GM18870 (cell line): Measurements from ENCODE around the gene MTCH1.
A peak's percentile ranks its signal among the peaks of the same experiment; 100 is the strongest.

Source experiments
- ATAC-seq: cut with Tn5 transposase; IDR thresholded peaks from one replicate; pipeline ENCODE4 v1.9.1; 2021; ENCODE audit warnings: moderate library complexity; ENCODE audit not compliant: unreplicated experiment

The MTCH1 gene

DNA sequence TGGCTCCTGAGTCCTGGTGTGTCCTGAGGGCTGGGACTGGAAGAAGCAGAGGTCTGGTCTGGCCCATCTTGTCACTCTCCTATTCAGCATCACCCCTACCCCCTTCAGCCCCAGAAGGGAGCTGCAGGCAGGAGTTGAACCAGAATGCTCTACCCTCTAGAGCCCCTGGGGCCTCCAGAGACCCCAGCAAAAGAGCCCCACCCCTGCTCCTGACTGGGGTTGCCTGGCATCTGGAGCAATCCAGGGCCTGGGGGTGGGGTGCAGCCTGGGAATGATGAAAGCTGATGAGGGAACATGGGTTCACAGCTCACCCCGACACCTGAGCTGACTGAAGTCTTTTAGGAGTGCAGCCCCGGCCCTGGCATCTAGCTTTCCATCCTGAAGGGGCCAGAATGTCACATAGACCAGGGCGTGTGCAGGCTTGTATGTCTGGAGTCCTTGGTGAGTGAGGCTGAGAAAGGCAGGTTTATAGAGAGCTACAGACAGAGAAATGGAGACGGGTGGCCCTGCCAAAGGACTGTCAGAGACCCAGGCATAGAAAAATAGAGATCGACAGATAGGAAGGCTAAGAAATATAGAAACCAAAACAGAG is 31.7 kb upstream of the MTCH1 start:
- no peak for ATAC-seq

DNA sequence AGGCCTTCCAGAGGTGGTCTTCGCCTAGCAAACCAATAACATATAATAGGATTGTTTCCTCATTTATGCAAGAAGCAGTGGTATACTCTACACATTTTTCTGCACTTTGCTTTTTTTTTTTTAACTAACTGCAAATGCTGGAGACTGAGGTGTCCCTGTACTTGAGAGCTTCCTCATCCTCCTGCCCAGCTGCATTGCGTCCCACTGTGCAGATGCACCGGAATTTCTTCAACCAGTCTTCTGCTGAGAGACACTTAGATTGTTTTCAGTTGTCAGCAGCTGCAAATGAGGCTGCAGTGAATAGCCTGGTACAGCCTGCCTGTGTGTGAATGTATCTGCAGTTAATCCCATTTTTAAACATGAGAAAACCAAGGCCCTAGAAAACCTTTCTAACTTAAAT is 31.0 kb upstream of the MTCH1 start:
- no peak for ATAC-seq

- ATAC-seq = no peak
Observed at GRCh38 chr6:37015532-37015931, 29.5 kb upstream of the MTCH1 start.

- ATAC-seq = no peak
Observed at GRCh38 chr6:37014667-37015066, 28.7 kb upstream of the MTCH1 start.

DNA sequence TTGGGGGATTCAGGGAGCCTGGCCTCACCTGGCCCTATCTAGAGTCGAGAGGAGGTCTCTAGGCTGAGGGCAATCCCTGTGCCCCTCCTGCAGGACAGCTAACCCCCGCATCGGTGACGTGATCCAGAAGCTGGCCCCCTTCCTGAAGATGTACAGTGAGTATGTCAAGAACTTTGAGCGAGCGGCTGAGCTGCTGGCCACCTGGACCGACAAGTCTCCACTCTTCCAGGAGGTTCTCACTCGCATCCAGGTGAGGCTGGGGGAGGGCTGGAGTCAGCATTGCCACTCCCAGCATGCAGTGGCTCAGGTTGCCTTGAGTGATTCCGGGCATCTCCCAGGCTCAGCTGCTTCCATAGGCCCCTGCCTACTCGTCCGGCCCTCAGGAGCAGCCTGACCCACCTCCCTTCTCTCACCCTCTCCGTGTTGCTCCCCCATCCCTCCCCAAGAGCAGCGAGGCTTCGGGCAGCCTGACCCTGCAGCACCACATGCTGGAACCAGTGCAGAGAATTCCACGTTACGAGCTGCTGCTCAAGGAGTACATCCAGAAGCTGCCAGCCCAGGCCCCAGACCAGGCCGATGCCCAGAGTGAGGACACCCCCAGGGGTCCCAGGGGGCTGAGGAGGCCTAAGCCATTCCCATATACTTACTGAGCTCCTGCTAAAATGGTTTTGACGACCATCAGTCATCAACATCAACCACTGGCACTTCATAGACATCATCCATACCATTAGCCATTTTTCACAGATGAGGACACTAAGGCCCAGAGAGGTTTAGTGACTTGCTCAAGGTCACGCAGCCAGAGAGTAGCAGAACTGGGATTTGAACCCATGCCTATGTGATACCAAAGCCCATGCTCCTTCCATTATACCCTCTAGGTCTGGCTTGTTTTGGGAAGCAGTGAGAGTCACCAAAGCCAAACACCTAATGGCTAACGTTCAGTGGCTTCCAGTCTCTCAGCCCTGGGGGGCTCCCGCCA is 27.8 kb upstream of the MTCH1 start:
- ATAC-seq = no peak

DNA sequence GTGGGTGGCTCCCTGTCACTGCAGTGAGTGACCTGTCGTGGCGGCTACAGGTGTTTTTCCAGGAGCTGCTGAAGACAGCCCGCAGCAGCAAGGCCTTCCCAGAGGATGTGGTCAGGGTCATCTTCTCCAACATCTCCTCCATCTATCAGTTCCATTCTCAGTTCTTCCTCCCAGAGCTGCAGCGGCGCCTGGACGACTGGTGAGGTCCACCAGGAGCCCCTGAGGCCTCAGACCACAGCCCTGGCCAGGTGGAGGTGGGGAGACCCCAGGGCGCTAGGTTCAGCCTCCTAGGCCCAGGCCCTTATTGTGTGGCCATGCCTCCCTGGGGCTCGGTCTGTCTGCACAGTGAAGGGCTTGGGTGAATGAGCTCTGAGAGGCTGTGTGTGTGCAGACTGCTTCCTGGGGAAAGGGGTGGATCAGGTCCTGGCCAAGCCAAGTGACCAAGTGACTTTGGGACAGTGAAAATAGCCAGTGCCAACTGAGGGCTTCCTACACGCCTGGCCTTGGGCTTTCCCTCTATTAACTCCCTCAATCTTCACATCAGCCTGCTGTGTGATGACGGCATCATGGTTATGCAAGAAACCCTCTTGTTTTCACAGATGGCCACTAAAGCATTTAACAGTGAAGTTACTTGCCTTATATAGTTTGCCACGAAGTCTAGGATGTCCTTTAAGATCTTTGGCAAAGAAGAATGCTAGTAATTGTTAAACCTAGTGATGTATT is 25.8 kb upstream of the MTCH1 start:
- no peak for ATAC-seq

DNA sequence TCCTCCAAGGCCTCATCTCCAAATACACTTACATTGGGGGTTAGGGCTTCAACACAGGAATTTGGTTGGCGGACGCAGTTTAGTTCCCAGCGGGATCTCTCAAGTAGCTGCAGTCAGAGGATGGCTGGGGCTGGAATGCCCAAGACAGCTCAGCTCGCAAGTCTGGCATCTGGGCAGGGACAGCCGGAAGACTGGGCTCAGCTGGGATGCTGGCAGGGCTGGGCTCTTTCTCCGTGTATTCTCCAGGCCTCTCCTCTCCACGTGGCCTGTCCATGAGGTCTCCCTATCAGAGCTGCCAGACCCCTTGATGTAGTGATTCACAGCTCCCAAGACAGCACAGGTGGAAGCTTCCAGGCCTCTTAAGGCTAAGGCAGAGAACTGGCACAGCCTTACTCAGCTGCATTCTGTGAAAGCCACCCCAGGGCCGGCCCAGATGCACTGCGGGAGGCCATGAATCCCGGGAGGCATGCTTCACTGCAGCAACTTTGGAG is 24.5 kb upstream of the MTCH1 start:
- ATAC-seq = no peak

- no peak for ATAC-seq
Observed at GRCh38 chr6:37008484-37009465, 22.8 kb upstream of the MTCH1 start.

GRCh38 chr6:37007340-37008043 is 21.5 kb upstream of the MTCH1 start:
- no peak for ATAC-seq

GRCh38 chr6:37006793-37007339 is 20.9 kb upstream of the MTCH1 start:
- no peak for ATAC-seq

- peak; percentile 9 for ATAC-seq
Observed at GRCh38 chr6:37005827-37006567, 20.0 kb upstream of the MTCH1 start.

- ATAC-seq = peak; percentile 40
Observed at GRCh38 chr6:37005061-37005810, 19.2 kb upstream of the MTCH1 start, which contains the start of gene FGD2. Gene FGD2, plus strand, starts transcription at chr6:37005655. Its CDS starts 163 bp downstream, at chr6:37005818.

DNA sequence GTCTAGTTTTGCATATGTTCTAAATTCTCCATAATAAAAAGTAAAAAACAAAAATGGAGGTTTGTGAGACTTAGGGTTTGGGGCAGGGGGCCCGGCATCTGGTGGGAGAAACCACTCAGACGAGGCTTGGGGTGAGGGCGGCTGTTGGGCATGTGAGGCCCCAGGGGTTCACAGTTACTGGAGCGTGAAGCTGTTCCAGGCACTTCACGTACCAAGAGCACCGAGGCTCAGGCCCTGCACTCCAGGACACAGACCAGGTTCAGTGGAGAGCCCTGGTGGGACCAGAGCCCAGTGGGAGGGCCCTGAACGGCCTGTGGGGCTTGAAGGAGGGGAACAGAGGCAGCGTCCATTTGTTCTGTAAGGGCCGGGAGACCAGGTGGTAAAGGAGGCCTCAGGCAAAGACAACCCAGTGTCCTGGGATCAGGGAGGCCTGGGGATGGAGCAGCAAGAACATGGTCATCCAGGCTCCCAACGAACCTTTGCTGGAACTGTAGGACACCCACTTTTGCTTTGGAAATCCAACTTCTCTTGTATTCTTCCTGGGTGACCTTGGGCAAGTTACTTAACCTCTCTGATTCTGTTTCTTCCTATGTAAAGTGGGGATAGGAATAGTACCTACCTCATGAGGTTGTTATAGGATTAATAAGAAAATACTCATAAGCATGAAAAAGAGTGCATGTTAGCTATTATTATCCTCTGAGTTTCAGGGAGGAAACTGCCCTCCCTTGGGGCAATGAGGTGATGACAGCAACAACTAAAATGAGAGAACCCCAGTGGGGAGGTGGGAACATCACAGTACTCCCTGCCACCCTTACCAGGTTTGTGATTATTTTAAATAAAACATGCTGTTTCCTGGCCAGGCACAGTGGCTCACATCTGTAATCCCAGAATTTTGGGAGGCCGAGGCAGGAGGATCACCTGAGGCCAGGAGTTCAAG is 18.3 kb upstream of the MTCH1 start:
- no peak for ATAC-seq

DNA sequence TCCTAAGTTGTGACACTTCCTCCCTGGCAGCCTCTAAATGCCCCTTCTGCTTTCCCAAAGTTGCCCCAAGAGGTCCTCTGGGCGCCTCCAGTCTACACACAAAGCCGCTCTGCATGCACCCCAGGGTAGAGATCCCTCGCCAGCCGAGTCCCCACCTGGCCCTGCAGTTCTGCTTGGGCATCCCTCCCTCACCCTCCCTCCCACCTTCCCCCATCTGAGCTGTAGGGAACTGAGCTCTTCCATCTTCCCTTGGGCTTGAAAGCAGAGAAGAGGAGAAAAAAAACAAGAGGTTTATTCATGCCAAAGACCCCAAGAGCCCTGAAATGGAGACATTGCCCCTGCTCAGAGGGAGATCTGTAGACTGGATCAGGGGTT is 13.7 kb upstream of the MTCH1 start:
- ATAC-seq = no peak

DNA sequence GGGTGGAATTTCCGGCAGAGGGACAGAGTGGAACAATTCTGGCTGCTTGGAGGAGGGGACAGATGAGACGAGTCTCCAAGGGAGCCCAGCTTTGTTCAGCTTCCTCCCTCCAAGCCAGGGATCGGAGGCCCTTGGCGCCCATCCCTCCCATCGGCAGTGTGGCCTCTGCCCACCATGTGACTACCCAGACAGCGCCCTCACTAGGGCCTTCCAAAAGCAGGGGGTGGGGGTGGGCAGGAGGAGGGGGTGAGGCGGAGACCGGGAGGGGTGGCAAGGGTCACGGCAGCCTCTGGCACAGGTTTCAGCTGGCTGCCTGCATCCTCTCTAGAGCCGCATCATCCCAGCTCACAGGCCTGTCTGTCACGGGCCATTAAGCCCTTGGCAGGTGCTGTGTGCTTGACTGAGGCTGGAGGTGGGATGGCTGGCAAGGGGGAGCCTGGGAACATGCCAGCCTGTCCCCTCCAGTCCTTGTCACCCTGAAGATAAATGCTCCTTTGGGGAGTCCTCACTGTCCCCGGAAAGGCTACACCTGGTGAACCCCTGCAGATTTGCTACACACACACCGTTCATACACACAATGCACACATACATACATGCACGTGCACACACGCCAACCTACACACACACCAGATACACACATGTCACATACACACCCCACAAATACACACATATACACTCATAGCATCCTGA is 13.2 kb upstream of the MTCH1 start:
- ATAC-seq = no peak

DNA sequence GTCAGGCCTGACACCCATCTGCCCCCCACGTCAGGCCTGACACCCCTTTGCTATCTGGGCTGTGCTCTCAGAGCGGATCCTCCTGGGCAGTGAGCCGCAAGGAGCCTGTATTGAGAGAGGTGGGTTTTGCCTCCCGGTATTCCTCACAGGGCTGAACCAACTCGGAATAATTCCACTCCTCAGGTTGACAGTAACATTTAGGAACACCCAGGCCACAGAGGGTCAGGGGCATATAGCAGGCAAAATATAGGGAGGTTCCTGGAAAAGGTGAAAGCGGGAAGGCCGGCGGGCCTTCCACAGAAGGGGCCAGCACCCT is 12.7 kb upstream of the MTCH1 start:
- ATAC-seq = no peak
